ENCODE results near the gene PLEKHG4. TPM values are rescaled to one million over a fixed set of nuclear protein-coding genes. Genes with fewer than 3 reads are reported as not detected.

Gene PLEKHG4
- total RNA-seq, 1 donor from 2014 or later, result 9.5 TPM

DNA sequence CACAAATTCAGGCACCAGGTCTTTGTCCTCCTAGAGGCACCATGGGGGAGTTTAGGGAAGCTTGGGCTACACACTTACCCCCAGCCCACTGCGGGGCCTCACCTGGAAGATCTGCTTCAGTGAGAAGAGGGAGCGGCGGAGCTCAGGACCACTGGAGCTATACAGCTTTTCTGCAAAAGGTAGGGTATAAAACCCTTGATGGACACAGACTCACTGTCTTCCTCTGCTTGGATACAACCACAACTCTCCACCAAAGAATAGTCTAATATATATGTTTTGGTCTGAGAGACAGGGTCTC, 41.1 kb upstream of the PLEKHG4 start:
- TF ChIP-seq CTCF (IDR thresholded peaks at IDR 0.05; ENCODE audit: unreplicated experiment), result no peak
- no peak overlapping the region for H3K27ac Mint-ChIP-seq (ENCODE audit: unreplicated experiment)

GRCh38 chr16:67238806-67239470, 40.4 kb upstream of the PLEKHG4 start:
- H3K36me3 Mint-ChIP-seq (ENCODE audit: low read depth, unreplicated experiment), result peaks cover 47% of the 10 kb centered on the region
- DNase-seq (ENCODE audit: low spot score), result no peak
- no peak for TF ChIP-seq CTCF (IDR thresholded peaks at IDR 0.05; ENCODE audit: unreplicated experiment)
- peaks cover 13% of the 10 kb centered on the region for H3K27me3 Mint-ChIP-seq (ENCODE audit: unreplicated experiment)
- H3K4me1 Mint-ChIP-seq (ENCODE audit: unreplicated experiment), result peaks cover 45% of the 10 kb centered on the region
- H3K9me3 Mint-ChIP-seq (ENCODE audit: unreplicated experiment), result no peaks in the 10 kb centered on the region
- H3K27ac Mint-ChIP-seq (ENCODE audit: unreplicated experiment), result peak overlapping the region; percentile 59
- peak overlapping the region; percentile 76 for H3K4me3 Mint-ChIP-seq (ENCODE audit: unreplicated experiment)

More for the DNA sequence above, 41.1 kb upstream of the PLEKHG4 start:
- Mint-ChIP-seq H3K36me3 (ENCODE audit: low read depth, unreplicated experiment) (peaks cover 47% of the 10 kb centered on the region), H3K4me1 (ENCODE audit: unreplicated experiment) (peaks cover 38% of the 10 kb centered on the region), H3K9me3 (ENCODE audit: unreplicated experiment) (no peaks in the 10 kb centered on the region), H3K27me3 (ENCODE audit: unreplicated experiment) (peaks cover 13% of the 10 kb centered on the region), H3K4me3 (ENCODE audit: unreplicated experiment) (peak overlapping the region; percentile 76)
- DNase-seq (ENCODE audit: low spot score), result no peak

DNA sequence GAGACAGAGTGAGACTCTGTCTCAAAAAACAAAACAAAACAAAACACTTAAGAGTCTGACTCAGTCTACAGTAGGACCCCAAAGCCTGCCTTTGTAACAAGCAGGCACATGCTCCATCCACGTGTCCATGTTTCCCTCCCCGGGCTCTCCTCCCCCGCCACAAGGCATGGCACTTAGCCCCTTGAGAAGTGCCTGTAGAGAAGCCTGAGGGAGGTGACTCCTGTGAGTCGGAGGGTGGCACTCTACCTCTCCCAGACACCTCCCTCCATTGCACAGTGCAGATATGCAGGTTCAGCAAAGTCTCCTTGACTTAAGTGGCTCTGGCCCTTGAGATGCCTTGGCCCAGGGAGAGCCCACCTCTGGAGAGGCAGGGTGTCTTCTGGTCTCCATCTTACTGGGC, 38.8 kb upstream of the PLEKHG4 start:
- H3K36me3 Mint-ChIP-seq (ENCODE audit: low read depth, unreplicated experiment), result peaks cover 37% of the 10 kb centered on the region
- TF ChIP-seq CTCF (IDR thresholded peaks at IDR 0.05; ENCODE audit: unreplicated experiment), result no peak
- H3K4me3 Mint-ChIP-seq (ENCODE audit: unreplicated experiment), result no peak overlapping the region
- H3K4me1 Mint-ChIP-seq (ENCODE audit: unreplicated experiment), result peaks cover 59% of the 10 kb centered on the region
- no peaks in the 10 kb centered on the region for H3K9me3 Mint-ChIP-seq (ENCODE audit: unreplicated experiment)
- peak overlapping the region; percentile 42 for H3K27ac Mint-ChIP-seq (ENCODE audit: unreplicated experiment)
- no peak for DNase-seq (ENCODE audit: low spot score)
- peaks cover 11% of the 10 kb centered on the region for H3K27me3 Mint-ChIP-seq (ENCODE audit: unreplicated experiment)

DNA sequence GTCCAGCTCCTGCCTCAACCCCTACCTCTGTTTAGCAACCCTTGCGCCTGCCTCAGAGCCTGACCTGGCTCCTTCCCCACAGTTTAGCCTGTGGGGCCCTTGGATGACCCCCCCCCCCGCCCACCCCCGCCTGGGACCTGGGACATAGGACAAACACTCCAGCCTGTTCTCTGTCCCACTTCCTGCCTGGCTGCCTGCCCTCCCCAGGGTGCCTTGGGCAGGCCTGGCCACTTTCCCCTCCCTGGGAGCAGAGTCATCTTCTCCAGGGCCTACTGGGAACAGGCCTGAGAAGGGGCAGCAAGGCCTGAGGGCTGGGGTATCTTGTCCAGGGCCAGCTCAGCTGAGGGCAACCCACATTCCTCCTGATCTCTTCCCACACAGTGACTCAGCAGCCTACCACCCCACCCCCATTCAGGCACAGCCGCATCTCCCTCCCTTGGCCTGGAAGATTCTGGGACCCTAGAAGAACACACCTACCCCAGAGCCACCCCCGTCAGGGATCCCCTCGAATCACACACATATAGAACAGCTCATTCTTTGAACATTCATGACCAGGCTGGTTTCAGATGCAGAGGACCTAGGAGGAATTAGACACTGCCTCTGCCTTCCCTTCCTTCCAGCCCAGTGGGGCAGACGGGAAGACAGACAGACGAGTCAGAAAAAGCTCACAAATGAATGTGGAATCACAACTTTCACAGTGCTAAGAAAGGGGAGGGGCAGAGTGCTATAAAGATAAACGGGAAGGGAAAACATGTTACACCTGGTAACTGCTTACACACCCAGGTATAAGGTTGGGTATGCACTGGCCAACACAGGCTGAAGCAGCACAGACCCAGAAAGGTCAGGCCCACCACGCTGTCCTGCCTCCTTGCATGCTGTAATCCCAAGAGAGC, 38.1 kb upstream of the PLEKHG4 start:
- DNase-seq (ENCODE audit: low spot score), result no peak
- TF ChIP-seq CTCF (IDR thresholded peaks at IDR 0.05; ENCODE audit: unreplicated experiment), result no peak
- Mint-ChIP-seq H3K27ac (ENCODE audit: unreplicated experiment) (peak overlapping the region; percentile 89), H3K36me3 (ENCODE audit: low read depth, unreplicated experiment) (peaks cover 32% of the 10 kb centered on the region), H3K9me3 (ENCODE audit: unreplicated experiment) (no peaks in the 10 kb centered on the region), H3K4me3 (ENCODE audit: unreplicated experiment) (peak overlapping the region; percentile 80), H3K4me1 (ENCODE audit: unreplicated experiment) (peaks cover 56% of the 10 kb centered on the region), H3K27me3 (ENCODE audit: unreplicated experiment) (peaks cover 10% of the 10 kb centered on the region)

Measured in endothelial cell (in vitro differentiated cells).